HepG2 (cell line): ENCODE data around the gene ITGAE. TPM values are rescaled to one million over a fixed set of nuclear protein-coding genes. Genes with fewer than 3 reads are reported as not detected.

Source experiments
- AHDC1 ChIP-seq: sonication (generic); formaldehyde crosslinking; IDR thresholded peaks from 2 replicates; pipeline ENCODE4 v1.5.1; 2020; ENCODE audit warnings: mild to moderate bottlenecking, missing genetic modification reagents, borderline replicate concordance
- BCLAF1 ChIP-seq: fragments of 450-650 bp; IDR thresholded peaks from 2 replicates; pipeline ENCODE4 v1.6.1; 2017; ENCODE audit warnings: mild to moderate bottlenecking
- CHD2 ChIP-seq: IDR thresholded peaks from 2 replicates; pipeline ENCODE4 v1.6.1; 2011; ENCODE audit warnings: low read depth, low read length, improper control_type of control experiment
- HOXA9 ChIP-seq: sonication (generic); formaldehyde crosslinking; IDR thresholded peaks from 2 replicates; pipeline ENCODE4 v1.8.1; 2022; ENCODE audit warnings: missing genetic modification reagents, mild to moderate bottlenecking, moderate library complexity, borderline replicate concordance
- LCORL ChIP-seq, 2 experiments: fragments of 450-650 bp in 1 of 2; sonication (generic) in 1 of 2; formaldehyde crosslinking in 1 of 2; IDR thresholded peaks; 2 replicates each; pipeline versions ENCODE4 v1.5.0 to v1.6.1; 2017 to 2020; ENCODE audit warnings: antibody characterized with exemption in 1 of 2, missing genetic modification reagents in 1 of 2
- MAFF ChIP-seq: IDR thresholded peaks from 2 replicates; pipeline ENCODE4 v1.6.1; 2011; ENCODE audit warnings: low read depth, low read length, improper control_type of control experiment
- ZNF234 ChIP-seq: sonication (generic); formaldehyde crosslinking; conservative IDR thresholded peaks from 2 replicates; pipeline ENCODE4 v1.5.1; 2020; ENCODE audit warnings: mild to moderate bottlenecking, missing genetic modification reagents
- ZNF562 ChIP-seq: sonication (generic); formaldehyde crosslinking; IDR thresholded peaks from 2 replicates; pipeline ENCODE4 v1.8.0; 2022; ENCODE audit warnings: missing genetic modification reagents, borderline replicate concordance
- ZNF614 ChIP-seq: IDR thresholded peaks from 2 replicates; pipeline ENCODE4 v1.6.1; 2018; ENCODE audit warnings: missing biosample characterization, missing genetic modification reagents, inconsistent platforms, borderline replicate concordance
- ZNF639 ChIP-seq: conservative IDR thresholded peaks from 2 replicates; pipeline ENCODE4 v1.6.1; 2018; ENCODE audit warnings: missing genetic modification reagents
- ZNF646 ChIP-seq: sonication (generic); formaldehyde crosslinking; IDR thresholded peaks from 2 replicates; pipeline ENCODE4 v1.9.0; 2021; ENCODE audit warnings: mild to moderate bottlenecking, missing genetic modification reagents
- polyA plus RNA-seq, 8 experiments: library from polyadenylated mRNA; depleted of rRNA in 3 of 8; stranded (reverse) in 7 of 8; unstranded in 1 of 8; fragments of >200 nt; fragmentation: Illumina TruSeq in 4 of 8; extraction: Trizol in 4 of 8; gene quantifications; 2 replicates each; pipeline versions ENCODE4 v1.2.1 to v1.2.3, GENCODE V29; 2011 to 2016; ENCODE audit warnings: low read depth in 4 of 8, missing spikeins in 1 of 8, mixed read lengths in 1 of 8; ENCODE audit not compliant: insufficient read depth in 1 of 8
- total RNA-seq, 5 experiments: library from RNA; depleted of rRNA; stranded (reverse); fragments of >200 nt; fragmentation: Illumina TruSeq; extraction: Trizol; gene quantifications; 2 replicates each; pipeline ENCODE4 v1.2.3, GENCODE V29; 2016; ENCODE audit warnings: low read depth in 1 of 5

ITGAE gene
- total and polyA plus RNA-seq, 2 of the 13 experiments (the other 11 are each of a cell fraction or from before 2014, with no cell fraction given), result 42.3 to 49.0 TPM

GRCh38 chr17:3668279-3669084 lies 132.5 kb downstream of the ITGAE start, which contains the start of the genes EMC6 and TAX1BP3 (continued):
- TF ChIP-seq ZNF562 (CRISPR knock-in tag) (no peak), ZNF234 (CRISPR knock-in tag) (peak; percentile 84; the same call in 1 of the 2 replicates), AHDC1 (no peak; the same call in 1 of the 2 replicates), BCLAF1 (no peak), CHD2 (no peak), MAFF (no peak), LCORL (IDR thresholded peaks at IDR 0.05) (no peak), LCORL (CRISPR knock-in tag; IDR thresholded peaks at IDR 0.05) (no peak), ZNF646 (CRISPR knock-in tag) (no peak), ZNF614 (CRISPR knock-in tag) (no peak), HOXA9 (no peak), ZNF639 (CRISPR knock-in tag) (no peak; the same call in none of the 2 replicates)
